Lower leg skin (tissue), 3 donors: ENCODE measurements around the gene KPNA5.

Experiments
- POLR2A ChIP-seq, 2 donors: fragments of 450-650 bp; IDR thresholded peaks; one replicate each; pipeline ENCODE4 v1.6.1; 2016 to 2017; ENCODE audit warnings: antibody characterized with exemption in 2 of 2, mild to moderate bottlenecking in 1 of 2, moderate library complexity in 1 of 2
- TF ChIP-seq, protein P1 (sequence below), 3 donors: fragments of 450-650 bp; IDR thresholded peaks; one replicate each; pipeline ENCODE4 v1.5.1; 2016; ENCODE audit warnings: antibody characterized with exemption in 3 of 3, mild to moderate bottlenecking in 3 of 3, moderate library complexity in 2 of 3

DNA sequence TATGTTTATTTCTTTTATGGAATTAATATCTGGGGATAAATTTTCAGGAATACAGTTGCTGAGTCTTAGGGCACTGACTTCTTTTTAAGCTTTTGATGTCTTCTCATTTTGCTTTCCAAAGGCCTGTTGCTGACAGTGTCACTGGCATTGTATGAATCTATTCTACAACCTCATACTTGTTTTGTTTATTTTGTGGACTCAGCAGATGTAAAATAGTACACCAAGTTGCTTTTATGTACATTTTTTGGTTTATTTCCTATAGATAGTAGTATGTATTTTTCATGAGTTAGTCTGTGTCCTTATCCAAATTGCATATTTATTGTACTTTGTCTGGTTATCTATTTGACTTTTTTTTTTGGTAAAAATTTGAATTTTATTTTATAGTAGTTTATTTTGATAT, 49.5 kb downstream of the KPNA5 start:
- TF ChIP-seq, protein P1, sequence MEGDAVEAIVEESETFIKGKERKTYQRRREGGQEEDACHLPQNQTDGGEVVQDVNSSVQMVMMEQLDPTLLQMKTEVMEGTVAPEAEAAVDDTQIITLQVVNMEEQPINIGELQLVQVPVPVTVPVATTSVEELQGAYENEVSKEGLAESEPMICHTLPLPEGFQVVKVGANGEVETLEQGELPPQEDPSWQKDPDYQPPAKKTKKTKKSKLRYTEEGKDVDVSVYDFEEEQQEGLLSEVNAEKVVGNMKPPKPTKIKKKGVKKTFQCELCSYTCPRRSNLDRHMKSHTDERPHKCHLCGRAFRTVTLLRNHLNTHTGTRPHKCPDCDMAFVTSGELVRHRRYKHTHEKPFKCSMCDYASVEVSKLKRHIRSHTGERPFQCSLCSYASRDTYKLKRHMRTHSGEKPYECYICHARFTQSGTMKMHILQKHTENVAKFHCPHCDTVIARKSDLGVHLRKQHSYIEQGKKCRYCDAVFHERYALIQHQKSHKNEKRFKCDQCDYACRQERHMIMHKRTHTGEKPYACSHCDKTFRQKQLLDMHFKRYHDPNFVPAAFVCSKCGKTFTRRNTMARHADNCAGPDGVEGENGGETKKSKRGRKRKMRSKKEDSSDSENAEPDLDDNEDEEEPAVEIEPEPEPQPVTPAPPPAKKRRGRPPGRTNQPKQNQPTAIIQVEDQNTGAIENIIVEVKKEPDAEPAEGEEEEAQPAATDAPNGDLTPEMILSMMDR (IDR thresholded peaks at IDR 0.05): no peak
- no peak for TF ChIP-seq POLR2A (IDR thresholded peaks at IDR 0.05)
